HEK293T (cell line): ENCODE data around the gene P3H2.

Source experiments
- ARNT ChIP-seq: fragments of 450-650 bp; IDR thresholded peaks from 2 replicates; pipeline ENCODE4 v1.6.1; 2017; ENCODE audit warnings: mild to moderate bottlenecking
- BHLHE40 ChIP-seq: fragments of 450-650 bp; IDR thresholded peaks from 2 replicates; pipeline ENCODE4 v1.6.1; 2016; ENCODE audit warnings: mild to moderate bottlenecking, moderate library complexity, borderline replicate concordance
- CTBP1 ChIP-seq: fragments of 450-650 bp; IDR thresholded peaks from 2 replicates; pipeline ENCODE4 v1.6.1; 2016; ENCODE audit warnings: borderline replicate concordance
- ELF4 ChIP-seq: fragments of 450-650 bp; IDR thresholded peaks from 2 replicates; pipeline ENCODE4 v1.6.1; 2017; ENCODE audit warnings: antibody characterized with exemption
- FOXA1 ChIP-seq: fragments of 450-650 bp; IDR thresholded peaks from 2 replicates; pipeline ENCODE4 v1.6.1; 2016; ENCODE audit warnings: mild to moderate bottlenecking
- FOXK2 ChIP-seq: fragments of 450-650 bp; IDR thresholded peaks from 2 replicates; pipeline ENCODE4 v1.6.1; 2016; ENCODE audit warnings: mild to moderate bottlenecking
- FOXM1 ChIP-seq: fragments of 450-650 bp; IDR thresholded peaks from 2 replicates; pipeline ENCODE4 v1.6.1; 2017; ENCODE audit warnings: mild to moderate bottlenecking, borderline replicate concordance
- HDGF ChIP-seq: fragments of 450-650 bp; IDR thresholded peaks from 2 replicates; pipeline ENCODE4 v1.6.1; 2017; ENCODE audit warnings: antibody characterized with exemption, borderline replicate concordance
- PKNOX1 ChIP-seq: fragments of 450-650 bp; IDR thresholded peaks from 2 replicates; pipeline ENCODE4 v1.6.1; 2016
- SP1 ChIP-seq: fragments of 450-650 bp; IDR thresholded peaks from 2 replicates; pipeline ENCODE4 v1.6.1; 2017
- SUZ12 ChIP-seq: fragments of 450-650 bp; IDR thresholded peaks from 2 replicates; pipeline ENCODE4 v1.6.1; 2016; ENCODE audit warnings: mild to moderate bottlenecking
- TARDBP ChIP-seq: fragments of 450-650 bp; IDR thresholded peaks from 2 replicates; pipeline ENCODE4 v1.6.1; 2016
- ZNF384 ChIP-seq: fragments of 450-650 bp; IDR thresholded peaks from 2 replicates; pipeline ENCODE4 v1.6.1; 2016

DNA sequence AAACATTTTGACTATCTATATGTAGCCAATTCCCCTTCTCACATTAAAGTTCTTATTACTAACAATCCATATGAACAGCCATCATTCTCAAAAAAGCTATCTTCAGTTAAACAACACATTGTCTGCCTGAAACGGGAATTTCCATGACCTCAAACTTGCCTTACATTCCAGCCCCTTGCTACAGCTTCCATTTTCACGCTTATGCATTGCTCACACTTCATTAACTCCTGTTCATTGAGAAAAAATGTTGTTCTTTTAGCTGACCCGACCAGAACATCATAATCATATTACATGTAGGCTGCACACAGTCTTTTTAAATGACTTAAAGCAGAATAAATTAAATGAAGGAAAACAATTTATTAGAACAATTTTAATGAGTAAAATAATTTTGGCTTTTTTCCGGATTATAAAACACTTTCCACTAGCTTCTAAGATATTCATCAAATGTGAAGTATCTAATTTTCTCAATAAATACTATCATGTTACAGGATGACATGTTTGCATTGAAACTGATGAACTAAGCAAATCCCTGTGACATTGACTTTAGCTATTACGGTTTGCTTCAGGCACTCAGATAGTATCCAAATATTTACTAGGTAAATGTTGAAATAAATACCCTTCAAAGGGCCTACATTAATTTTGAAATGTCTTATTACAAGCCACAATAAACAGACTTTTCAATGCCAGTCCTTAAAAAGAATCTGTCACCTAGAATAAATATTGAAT lies 49.9 kb downstream of the P3H2 start:
- TF ChIP-seq FOXM1 (no peak), PKNOX1 (no peak), ARNT (no peak), HDGF (no peak), FOXK2 (no peak), SP1 (no peak), BHLHE40 (no peak), ELF4 (no peak), CTBP1 (no peak), SUZ12 (no peak), FOXA1 (no peak), ZNF384 (no peak), TARDBP (no peak)
